GM12878 (cell line): ENCODE results near the gene RNF175.

Experiments
- ATF3 ChIP-seq: IDR thresholded peaks from 2 replicates; pipeline ENCODE4 v1.6.1; 2011; ENCODE audit warnings: low read depth, mild to moderate bottlenecking, low read length, moderate library complexity, borderline replicate concordance; ENCODE audit errors: extremely low read depth
- HCFC1 ChIP-seq: fragments of 150-350 bp; IDR thresholded peaks from 2 replicates; pipeline ENCODE4 v1.6.1; 2014; ENCODE audit warnings: low read length
- POLR2AphosphoS5 ChIP-seq: IDR thresholded peaks from 2 replicates; pipeline ENCODE4 v1.6.1; 2011; ENCODE audit warnings: mild to moderate bottlenecking, low read length, inconsistent platforms
- RFX5 ChIP-seq: IDR thresholded peaks from 2 replicates; pipeline ENCODE4 v1.6.1; 2011; ENCODE audit warnings: low read depth, low read length, improper control_type of control experiment

GRCh38 chr4:153748378-153748777 lies 11.4 kb downstream of the RNF175 start:
- no peak for TF ChIP-seq ATF3
- TF ChIP-seq RFX5 = no peak
- no peak for TF ChIP-seq POLR2AphosphoS5
- no peak for TF ChIP-seq HCFC1
